Gastrocnemius medialis (tissue), 4 donors: ENCODE data around the gene ST6GALNAC1. TPM values are rescaled to one million over a fixed set of nuclear protein-coding genes. Genes with fewer than 3 reads are reported as not detected.

Experiments
- ATAC-seq, 2 donors: fragments of 150-250 bp; one replicate each; pipeline ENCODE4 v1.9.1; 2016
- DNase-seq, 2 donors: peaks; one replicate each; pipeline ENCODE4 v3.0.0-alpha.2; 2019
- H3K27ac ChIP-seq, 4 donors: fragments of 200-600 bp; sonication (generic); 1 replicate in 1 of 4; 2 replicates in 3 of 4; pipeline ENCODE4 v1.5.1; 2016 to 2018; ENCODE audit warnings: mild to moderate bottlenecking in 2 of 4, moderate library complexity in 1 of 4
- H3K27me3 ChIP-seq, 3 donors: fragments of 200-600 bp; sonication (generic) in 2 of 3; 1 replicate in 1 of 3; 2 replicates in 2 of 3; pipeline versions ENCODE4 v1.5.1 to v1.6.0; 2016 to 2019; ENCODE audit warnings: mild to moderate bottlenecking in 1 of 3, moderate library complexity in 1 of 3
- H3K36me3 ChIP-seq, 2 donors: fragments of 200-600 bp; sonication (generic) in 1 of 2; one replicate each; pipeline ENCODE4 v1.5.1; 2017 to 2018
- H3K4me1 ChIP-seq, 2 donors: fragments of 200-600 bp; sonication (generic) in 1 of 2; one replicate each; pipeline ENCODE4 v1.5.1; 2016 to 2017; ENCODE audit warnings: mild to moderate bottlenecking in 2 of 2
- H3K4me3 ChIP-seq, 4 donors: fragments of 200-600 bp; sonication (generic) in 3 of 4; 1 replicate in 1 of 4; 2 replicates in 3 of 4; pipeline ENCODE4 v1.5.1; 2016 to 2019; ENCODE audit warnings: mild to moderate bottlenecking in 2 of 4
- H3K9me3 ChIP-seq, 3 donors: fragments of 200-600 bp; sonication (generic) in 2 of 3; 1 replicate in 1 of 3; 2 replicates in 2 of 3; pipeline ENCODE4 v1.5.1; 2016 to 2019
- CTCF ChIP-seq, 5 experiments: fragments of 450-650 bp in 3 of 5; fragments of 200-600 bp in 2 of 5; sonication (generic) in 2 of 5; IDR thresholded peaks in 4 of 5; conservative IDR thresholded peaks in 1 of 5; 1 replicate in 4 of 5; 2 replicates in 1 of 5; pipeline ENCODE4 v1.5.1; 2016 to 2019; ENCODE audit warnings: antibody characterized with exemption in 5 of 5, mild to moderate bottlenecking in 3 of 5, moderate library complexity in 3 of 5
- POLR2A ChIP-seq, 2 donors: fragments of 450-650 bp; IDR thresholded peaks; one replicate each; pipeline ENCODE4 v1.6.1; 2017; ENCODE audit warnings: antibody characterized with exemption in 2 of 2, mild to moderate bottlenecking in 2 of 2, moderate library complexity in 2 of 2
- in situ Hi-C, 4 donors: fragments of 200-750 bp; cut with MboI; loops; one replicate each; pipeline versions ENCODE4 v1.15.0 to v1.8.0; 2017; ENCODE audit warnings: low sequenced_read_pairs in 4 of 4
- intact Hi-C: fragments of 100-400 bp; cut with DNase I; formaldehyde crosslinking; loops from one replicate; pipeline ENCODE4 v1.15.1; 2023; ENCODE audit warnings: low total_unique reads
- total RNA-seq, 4 donors: library from RNA; depleted of rRNA; stranded (reverse); fragments of >200 nt; gene quantifications; one replicate each; pipeline versions ENCODE4 v1.1.0 to v1.2.3, GENCODE V29; 2016

Gene ST6GALNAC1
- total RNA-seq, 4 donors from 2014 or later, result 1.5 to 4.3 (median 2.0) TPM

DNA sequence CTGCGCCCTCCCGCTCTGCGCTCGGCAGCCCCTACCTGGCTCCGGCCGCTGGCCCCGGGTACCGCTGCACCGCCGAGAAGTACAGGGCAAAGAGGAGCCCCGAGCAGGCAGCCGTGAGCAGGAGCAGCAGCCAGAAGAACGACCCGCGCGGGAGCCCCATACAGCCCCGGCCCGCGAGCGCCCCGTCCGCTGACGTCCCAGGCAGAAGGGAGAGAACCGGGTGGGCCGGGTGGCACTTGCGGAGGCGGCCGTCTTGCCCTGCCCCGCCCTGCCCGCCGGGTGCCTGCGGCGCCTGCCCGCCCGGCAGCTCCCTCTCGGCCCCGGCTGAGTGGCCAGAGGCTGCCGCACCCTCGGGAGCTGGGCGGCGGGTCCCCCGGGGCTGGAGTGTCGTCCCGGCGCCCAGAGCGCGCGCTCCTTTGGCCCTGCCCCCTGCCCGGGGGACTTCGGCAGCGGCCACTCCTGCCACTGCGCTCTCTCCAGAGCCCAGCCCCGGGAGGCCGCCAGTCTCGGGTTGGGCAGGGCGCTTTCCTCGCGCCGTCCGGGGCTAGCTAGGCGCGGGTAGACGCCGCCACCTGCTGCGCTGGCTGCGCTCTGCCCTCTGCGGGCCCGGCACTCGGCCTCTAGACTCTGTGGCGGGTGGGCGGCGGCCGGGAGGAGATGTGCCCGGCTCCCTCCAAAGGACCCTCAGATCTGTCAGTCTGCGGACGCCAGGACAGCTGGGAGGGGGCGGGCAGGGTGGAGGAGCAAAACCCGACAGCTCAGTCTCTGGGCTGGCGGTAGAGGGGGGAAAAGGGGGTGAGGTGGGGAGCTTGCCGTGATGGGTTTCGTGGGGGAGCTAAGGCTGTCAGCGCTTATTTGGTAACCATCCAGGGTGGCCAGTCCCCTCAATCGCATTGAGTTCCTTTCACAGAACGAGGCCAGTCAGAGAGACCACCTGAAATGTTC lies 57.6 kb downstream of the ST6GALNAC1 start, which contains the start of gene ST6GALNAC2:
Gene ST6GALNAC2 (minus strand): TSS at position 212 of the 945 bp plus-strand sequence. CDS start 52 bp downstream, at position 160.
- Histone ChIP-seq H3K9me3 (no peaks in the 10 kb centered on the region), H3K27ac (peak within 1 kb of the TSS; percentile 61 to 84 (median 72)), H3K4me3 (peak within 1 kb of the TSS; percentile 64 to 87 (median 78)), H3K4me1 (peaks cover 7 to 14% of the 10 kb centered on the region in 2 donors), H3K36me3 (no peaks in the 10 kb centered on the region), H3K27me3 (peaks cover 0 to 3% (median 0%) of the 10 kb centered on the region in 3 donors)
- intact Hi-C loops, result loop anchor here (1.0 kb wide), 2 partner anchors 29 to 63 kb away; no protein-coding TSS in a partner anchor
- peak; percentile 58 to 62 for TF ChIP-seq POLR2A (IDR thresholded peaks at IDR 0.05)
- peak; percentile 67 to 79 (median 75) for TF ChIP-seq CTCF (IDR thresholded peaks at IDR 0.05 in 4 of 5, conservative IDR thresholded peaks at IDR 0.05 in 1 of 5)
- DNase-seq, result peak; percentile 58 to 73
- ATAC-seq, result peak; percentile 78 to 84
- in situ Hi-C loops, result loop anchor here in 1 of 4 donors (10.0 kb wide), 1 partner anchor 61 kb away; no protein-coding TSS in a partner anchor

- DNase-seq (no peak), ATAC-seq (peak; percentile 34 to 39)
- intact Hi-C loops, result loop anchor here (1.0 kb wide), 1 partner anchor 28 kb away; no protein-coding TSS in a partner anchor
- H3K36me3 ChIP-seq, result no peaks in the 10 kb centered on the region
- TF ChIP-seq POLR2A (IDR thresholded peaks at IDR 0.05) (no peak), CTCF (IDR thresholded peaks at IDR 0.05 in 4 of 5, conservative IDR thresholded peaks at IDR 0.05 in 1 of 5) (no peak)
- H3K4me3 ChIP-seq, result peak overlapping the region; percentile 64 to 87 (median 78)
- peaks cover 15 to 22% of the 10 kb centered on the region in 2 donors for H3K4me1 ChIP-seq
- in situ Hi-C loops, result loop anchor here in 1 of 4 donors (10.0 kb wide), 1 partner anchor 60 kb away; no protein-coding TSS in a partner anchor
- H3K27me3 ChIP-seq, result peaks cover 0 to 3% (median 0%) of the 10 kb centered on the region in 3 donors
- H3K9me3 ChIP-seq, result no peaks in the 10 kb centered on the region
- peak overlapping the region; percentile 61 to 84 (median 72) for H3K27ac ChIP-seq
Observed at GRCh38 chr17:76585033-76585648, 58.4 kb downstream of the ST6GALNAC1 start.

- no peak for DNase-seq
- peaks cover 0 to 3% (median 0%) of the 10 kb centered on the region in 3 donors for H3K27me3 ChIP-seq
- H3K4me1 ChIP-seq, result peaks cover 18 to 23% of the 10 kb centered on the region in 2 donors
- intact Hi-C loops, result loop anchor here (1.0 kb wide), 1 partner anchor 27 kb away; no protein-coding TSS in a partner anchor
- TF ChIP-seq POLR2A (IDR thresholded peaks at IDR 0.05) (no peak), CTCF (IDR thresholded peaks at IDR 0.05 in 4 of 5, conservative IDR thresholded peaks at IDR 0.05 in 1 of 5) (no peak)
- no peaks in the 10 kb centered on the region for H3K9me3 ChIP-seq
- in situ Hi-C loops, result loop anchor here in 1 of 4 donors (10.0 kb wide), 1 partner anchor 60 kb away; no protein-coding TSS in a partner anchor
- peak; percentile 5 to 7 for ATAC-seq
- peak overlapping the region; percentile 61 to 84 (median 72) for H3K27ac ChIP-seq
- H3K4me3 ChIP-seq, result peak overlapping the region; percentile 64 to 87 (median 78)
- H3K36me3 ChIP-seq, result no peaks in the 10 kb centered on the region
Observed at GRCh38 chr17:76584427-76585032, 59.0 kb downstream of the ST6GALNAC1 start.

DNA sequence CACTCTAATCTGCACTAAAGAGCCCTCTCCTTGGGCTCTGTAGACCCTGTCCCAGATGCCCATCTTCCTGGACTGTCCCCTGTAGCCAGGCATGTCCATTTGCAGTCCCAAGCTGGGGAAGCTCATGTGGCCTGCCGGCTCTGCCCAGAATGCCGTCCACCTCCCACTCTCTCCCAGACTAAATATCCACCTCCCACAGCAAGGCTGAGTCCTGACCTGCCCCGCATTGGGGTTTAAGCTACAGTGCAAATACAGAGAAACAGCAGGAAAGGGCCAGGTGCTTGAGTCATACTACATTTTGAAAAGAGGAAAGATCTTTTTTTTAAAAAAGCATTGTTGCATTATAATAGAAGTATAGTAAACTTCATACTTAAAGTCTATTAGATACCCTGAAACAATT lies 60.9 kb downstream of the ST6GALNAC1 start:
- Histone ChIP-seq H3K27me3 (no peaks in the 10 kb centered on the region), H3K4me1 (peaks cover 18 to 23% of the 10 kb centered on the region in 2 donors), H3K36me3 (no peaks in the 10 kb centered on the region), H3K9me3 (no peaks in the 10 kb centered on the region), H3K27ac (peak overlapping the region in 1 of 4 donors; percentile 35), H3K4me3 (no peak overlapping the region)
- ATAC-seq, result no peak
- TF ChIP-seq CTCF (IDR thresholded peaks at IDR 0.05 in 4 of 5, conservative IDR thresholded peaks at IDR 0.05 in 1 of 5), result no peak
- TF ChIP-seq POLR2A (IDR thresholded peaks at IDR 0.05), result no peak
- intact Hi-C loops (no loop called here), in situ Hi-C loops (loop anchor here in 1 of 4 donors (10.0 kb wide), 1 partner anchor 58 kb away; no protein-coding TSS in a partner anchor)
- no peak for DNase-seq
